GM21576 (cell line): Measurements from ENCODE around the gene ZNRF4.
"Not testable (repeated sequence)": the region's sequence is repeated elsewhere in the genome, so short reads cannot be mapped to it uniquely, and the experiment has no call there.

Experiments used
- ATAC-seq: cut with Tn5 transposase; IDR thresholded peaks from one replicate; pipeline ENCODE4 v1.9.1; 2021; ENCODE audit warnings: mild to moderate bottlenecking, moderate library complexity; ENCODE audit not compliant: unreplicated experiment

The ZNRF4 gene

DNA sequence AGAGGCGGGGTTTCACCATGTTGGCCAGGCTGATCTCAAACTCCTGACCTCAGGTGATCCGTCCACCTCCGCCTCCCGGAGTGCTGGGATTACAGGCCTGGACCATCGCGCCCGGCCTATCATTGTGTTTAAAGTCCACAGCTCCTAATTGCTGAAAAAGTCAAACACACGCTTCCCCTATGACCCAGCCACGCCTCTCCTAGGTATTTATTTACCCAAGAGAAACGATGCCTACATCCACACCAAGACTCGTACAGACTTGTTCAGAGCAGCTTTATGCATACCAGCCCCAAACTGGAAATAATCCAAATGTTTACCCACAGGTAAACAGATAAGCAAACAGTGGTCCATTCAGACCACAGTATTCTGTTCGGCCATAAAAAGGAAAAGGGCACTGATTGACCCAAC is 15.1 kb downstream of the ZNRF4 start:
- no peak for ATAC-seq

DNA sequence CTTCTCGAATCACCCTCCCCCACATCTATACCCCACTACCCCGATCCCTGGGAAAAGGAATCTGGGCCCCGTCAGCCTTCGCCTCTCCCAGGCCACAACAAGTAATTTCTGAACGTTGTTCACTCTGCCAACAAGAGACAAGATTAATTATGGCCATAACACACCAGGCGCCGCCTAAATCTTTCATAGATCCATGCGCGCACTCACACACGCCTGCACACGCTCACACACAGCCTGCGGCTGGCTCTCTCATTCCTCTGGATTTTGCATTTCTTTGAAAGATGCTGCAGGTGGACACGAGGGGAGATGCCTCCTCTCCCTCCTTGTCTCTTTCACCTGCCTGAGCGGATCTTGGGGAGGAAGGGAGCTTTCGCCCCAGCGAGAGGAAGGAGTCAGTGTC is 17.1 kb downstream of the ZNRF4 start:
- ATAC-seq = no peak

DNA sequence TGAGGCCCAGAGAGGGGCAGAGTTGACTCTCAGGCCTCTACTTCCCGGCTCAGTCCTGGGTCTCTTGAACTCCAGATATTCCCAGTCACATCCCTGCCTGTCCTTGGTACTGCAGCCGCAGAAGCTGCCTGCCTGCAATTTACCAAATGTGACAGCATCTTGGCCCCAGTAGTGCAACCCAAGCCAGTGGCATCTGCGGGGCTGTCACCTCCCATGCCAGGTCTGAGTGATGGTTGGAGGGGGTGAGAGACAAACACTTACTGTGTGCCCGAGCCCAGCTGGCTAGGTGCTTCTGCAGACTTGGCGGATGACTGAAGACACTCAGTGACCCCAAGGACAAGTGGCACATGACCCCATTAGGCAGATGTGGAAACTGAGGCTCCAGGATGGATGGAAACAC is 18.4 kb downstream of the ZNRF4 start:
- no peak for ATAC-seq

DNA sequence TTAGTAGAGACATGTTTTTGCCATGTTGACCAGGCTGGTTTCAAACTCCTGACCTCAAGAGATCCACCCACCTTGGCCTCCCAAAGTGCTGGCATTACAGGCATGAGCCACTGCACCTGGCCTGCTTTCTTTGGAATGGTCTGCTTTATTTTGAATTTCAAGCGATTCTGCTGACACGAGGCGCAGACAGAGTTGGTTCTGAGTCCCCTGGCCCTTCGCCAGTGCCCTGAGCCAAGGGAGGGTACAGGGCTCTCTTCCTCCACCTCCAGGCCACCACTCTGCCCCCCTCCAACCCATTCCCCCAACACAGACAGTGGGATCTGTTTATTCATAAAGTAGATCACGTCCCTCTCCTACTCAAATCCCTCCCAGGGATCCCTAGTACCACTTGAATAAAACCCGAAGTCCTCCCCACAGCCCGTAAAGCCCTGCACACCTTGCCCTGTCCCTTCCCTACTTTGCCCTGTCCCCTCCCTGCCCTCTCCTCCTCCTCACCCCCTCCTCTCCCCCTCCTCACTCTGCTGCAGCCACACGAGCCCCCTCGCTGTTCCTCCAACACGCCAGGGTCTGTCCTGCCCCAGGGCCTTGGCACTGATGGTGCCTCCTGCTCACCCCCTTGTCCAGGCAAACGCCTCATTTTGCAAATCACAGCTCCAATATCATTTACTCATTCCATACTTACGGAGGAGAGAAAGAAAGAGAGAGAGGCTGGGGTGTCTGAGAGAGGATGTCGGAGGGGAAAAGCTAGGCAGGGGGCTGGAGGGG is 22.4 kb downstream of the ZNRF4 start:
- ATAC-seq = no peak

DNA sequence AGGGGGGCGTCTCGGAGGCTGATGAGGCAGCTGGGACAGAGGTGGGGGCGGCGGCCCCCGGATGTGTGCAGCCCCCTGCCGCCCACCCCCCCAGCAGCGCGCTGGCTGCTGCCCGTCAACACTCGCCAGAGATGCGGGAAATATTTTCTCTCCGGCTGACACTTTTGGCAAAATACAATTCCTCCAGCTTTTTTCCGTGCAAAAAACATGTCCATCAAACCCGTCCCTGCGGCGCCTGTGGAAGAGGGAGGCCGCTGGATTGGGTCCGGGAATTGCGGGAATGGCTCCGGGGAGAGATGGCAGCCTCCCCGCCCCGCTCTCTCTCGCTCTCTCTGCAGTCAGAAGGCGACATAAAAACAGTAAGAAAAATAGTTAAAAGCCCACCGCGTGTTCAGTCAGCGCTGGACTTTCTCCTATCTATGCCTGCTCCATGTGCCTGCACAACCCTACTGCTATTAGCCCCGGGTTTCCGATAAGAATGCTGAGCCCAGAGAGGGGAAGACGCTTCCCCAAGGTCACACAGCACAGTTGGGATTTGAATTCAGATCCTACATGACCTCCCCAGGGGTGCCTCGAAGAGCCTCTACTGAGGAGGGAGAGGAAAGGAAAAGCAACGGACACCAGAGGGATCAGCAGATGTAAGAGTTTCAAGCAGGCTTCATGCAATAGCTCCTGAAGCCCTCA is 23.2 kb downstream of the ZNRF4 start:
- no peak for ATAC-seq

DNA sequence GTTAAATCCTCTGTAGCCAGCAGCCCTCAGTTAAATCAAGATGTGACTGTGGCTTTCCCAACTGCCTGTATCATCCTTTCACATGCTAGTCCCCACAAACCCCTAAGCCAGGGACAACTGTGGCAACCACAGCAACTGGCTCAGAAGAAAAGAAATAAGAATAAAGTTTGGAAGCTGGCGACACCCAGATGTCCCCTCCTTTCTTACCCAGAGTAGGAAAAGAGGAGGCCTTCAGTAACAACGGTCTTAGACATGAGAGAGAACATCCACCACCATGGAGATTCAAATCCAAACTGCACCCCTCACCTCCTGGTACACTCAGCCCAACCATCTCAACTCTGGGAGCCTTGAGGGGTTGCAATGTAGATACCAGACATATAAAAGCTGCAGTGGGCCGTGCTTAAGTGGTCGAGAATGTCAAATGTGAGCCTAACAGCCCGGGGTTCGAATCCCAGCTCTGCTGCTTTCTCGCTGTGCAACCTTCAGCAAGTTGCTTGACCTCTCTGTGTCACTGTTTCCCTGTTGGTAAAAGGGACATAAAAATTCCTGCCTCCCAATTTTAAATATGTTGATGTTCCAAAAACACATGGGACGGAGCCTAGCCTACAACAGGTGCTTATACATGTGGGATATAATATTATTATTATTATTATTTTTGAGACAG is 23.8 kb downstream of the ZNRF4 start:
- no peak for ATAC-seq

DNA sequence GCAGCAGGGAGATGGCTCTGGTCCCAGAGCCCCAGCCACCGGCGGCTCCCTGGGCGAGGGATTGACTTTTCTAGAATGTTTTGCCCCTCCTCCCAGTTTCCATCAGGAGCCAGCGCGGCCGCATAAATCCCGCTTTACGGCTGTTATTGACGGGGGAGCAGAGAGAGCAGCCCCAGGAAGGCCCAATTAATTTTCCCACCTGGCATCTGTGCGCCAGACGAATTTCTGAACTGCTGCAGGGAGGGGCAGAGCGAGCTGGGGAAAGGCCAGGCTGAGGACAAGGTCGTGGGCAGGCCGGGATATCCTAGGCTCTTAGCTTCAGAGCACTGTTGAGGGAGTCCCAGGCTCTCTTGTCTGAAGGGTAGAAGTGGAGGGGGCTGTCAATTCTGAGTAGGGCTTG is 24.7 kb downstream of the ZNRF4 start:
- ATAC-seq = no peak

DNA sequence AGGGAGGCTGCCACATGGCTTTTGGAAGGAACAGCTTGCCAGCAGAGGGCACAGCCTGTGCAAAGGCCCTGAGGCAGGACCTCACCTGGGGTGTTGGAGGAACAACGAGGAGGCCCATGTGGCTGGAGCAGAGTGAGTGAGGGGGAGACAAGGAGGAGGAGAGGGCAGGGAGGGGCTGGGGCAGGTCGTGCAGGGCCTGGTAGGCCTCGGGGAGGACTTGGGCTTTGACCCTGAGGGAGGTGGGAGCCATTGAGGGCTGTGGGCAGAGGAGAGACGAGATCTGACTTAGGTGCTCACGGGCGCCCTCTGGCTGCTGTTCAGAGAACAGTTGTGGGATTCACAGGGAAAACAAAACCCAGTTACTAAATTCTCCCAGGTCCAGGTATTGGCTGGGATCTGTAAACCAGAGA is 25.2 kb downstream of the ZNRF4 start:
- ATAC-seq = no peak

DNA sequence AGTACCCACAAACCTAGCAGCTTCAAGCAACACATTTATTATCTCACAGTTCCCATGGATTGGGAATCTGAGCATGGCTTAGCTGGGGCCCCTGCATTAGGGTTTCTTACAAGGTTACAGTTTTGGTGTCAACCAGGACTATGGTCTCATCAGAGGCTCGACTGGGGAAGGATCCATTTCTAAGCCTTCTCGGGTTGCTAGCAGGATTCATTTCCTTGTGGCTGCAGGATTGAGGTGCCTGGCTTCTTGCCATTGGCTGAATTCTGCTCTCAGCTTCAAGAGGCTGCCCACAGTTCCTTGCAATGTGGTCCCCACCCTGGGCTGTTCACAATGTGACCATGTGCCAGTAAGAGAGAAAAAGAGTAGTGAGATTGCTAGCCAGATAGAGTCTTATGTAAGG is 26.7 kb downstream of the ZNRF4 start:
- ATAC-seq = no peak

DNA sequence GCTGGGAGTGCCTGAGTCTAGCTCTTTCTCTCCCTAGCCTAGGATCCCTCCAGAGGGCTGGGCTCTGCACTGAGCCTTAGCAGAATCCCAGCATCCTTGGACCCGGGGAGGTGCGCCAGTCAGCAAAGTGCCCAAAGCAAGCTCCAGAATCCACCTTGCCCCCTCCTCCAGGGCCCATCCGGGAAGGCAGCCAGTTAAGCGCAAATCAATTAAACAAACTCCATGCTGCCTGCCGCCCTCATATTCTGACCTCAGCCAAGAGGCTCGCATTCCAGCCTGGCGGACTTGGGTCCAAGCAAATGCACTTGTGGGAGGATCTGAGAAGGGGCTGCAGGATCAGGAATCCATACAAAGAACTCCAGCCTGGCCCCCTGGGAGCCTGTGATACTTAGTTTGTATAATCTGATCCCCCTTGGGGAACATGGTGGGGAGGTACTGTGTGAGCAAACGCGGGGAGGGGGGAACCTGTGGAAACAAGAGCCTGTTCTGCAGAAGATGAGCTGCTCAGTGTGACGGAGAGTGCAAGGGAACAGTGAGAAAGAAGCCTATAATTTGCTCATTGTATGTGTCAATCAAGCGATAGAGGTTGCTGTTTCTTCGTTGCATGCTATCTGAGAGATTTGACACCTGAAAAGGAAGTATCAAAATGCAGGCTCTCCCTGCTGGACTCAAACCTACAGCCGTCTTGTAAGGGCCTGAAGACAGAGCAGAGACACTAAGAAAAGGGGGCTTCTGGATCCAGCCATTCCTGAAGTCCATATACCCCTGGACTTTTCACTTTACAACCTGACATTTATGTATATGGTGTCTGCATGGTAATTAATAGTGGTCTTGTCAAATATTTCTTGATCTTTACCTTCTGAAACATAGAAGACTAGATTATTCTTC is 29.4 kb downstream of the ZNRF4 start:
- ATAC-seq = no peak

DNA sequence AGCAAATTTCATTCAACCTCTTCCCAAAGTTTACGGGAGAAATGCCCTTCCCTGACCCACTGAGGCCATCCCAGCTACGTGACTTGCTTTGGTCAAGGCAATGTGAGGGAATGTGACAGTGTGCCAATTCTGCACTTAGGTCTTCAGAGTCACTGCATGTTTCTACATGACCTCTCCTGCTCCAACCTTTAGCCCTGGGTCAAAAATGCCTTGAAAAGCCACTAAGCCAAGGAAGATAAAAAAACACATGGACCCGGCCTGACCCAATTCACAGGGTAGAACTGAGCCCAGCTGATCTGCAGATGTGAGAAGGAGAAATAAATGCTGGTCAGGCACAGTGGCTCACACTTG is 30.0 kb downstream of the ZNRF4 start:
- no peak for ATAC-seq

DNA sequence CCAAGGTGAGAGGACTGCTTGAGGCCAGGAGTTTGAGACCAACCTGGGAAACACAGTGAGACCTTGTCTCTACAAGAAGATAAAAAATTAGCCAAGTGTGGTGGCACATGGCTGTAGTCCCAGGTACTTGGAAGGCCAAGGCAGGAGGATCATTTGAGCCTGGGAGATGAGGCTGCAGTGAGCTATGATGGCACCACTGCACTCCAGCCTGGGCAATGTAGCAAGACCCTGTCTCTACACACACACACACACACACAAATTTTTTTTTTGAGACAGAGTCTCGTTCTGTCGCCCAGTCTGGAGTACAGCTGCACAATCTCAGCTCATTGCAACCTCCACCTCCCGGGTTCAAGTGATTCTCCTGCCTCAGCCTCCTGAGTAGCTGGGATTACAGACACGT is 30.4 kb downstream of the ZNRF4 start:
- not testable (repeated sequence) for ATAC-seq

DNA sequence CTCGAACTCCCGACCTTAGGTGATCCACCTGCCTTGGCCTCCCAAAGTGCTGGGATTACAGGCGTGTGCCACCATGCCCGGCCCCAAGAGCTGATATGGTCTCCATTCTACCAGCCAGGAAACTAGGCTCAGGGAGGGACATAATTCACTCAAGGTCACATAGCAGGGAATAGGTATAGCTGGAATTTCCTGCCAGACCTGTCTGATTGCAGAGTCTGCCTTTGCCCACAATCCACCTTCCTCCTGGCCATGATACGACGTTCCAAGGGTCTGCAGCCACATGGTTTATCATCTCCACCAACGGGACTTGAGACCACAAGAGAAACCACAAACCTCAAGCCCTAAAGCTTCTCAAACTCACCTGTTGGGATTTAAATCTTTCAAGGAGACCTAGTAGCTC is 32.0 kb downstream of the ZNRF4 start:
- ATAC-seq = no peak

DNA sequence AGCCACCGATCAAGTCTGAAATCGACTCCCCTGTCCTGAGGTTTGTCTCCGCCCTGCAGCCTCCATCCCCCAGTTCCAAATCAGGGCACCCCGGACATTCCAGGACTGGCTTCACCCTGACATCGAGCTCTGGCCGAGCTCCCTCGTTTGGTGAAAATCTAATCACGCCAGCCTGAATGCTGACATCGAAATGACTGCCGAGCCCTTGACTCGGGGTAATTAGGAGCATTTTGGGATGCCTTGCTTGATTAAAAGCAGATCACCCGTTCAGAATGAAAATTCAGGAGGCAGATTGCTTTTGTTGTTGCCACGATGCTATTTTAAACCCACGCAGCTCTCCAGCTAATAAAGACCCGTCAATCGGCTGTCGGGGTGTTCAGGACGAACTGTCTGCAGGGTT is 34.3 kb downstream of the ZNRF4 start:
- ATAC-seq = no peak

DNA sequence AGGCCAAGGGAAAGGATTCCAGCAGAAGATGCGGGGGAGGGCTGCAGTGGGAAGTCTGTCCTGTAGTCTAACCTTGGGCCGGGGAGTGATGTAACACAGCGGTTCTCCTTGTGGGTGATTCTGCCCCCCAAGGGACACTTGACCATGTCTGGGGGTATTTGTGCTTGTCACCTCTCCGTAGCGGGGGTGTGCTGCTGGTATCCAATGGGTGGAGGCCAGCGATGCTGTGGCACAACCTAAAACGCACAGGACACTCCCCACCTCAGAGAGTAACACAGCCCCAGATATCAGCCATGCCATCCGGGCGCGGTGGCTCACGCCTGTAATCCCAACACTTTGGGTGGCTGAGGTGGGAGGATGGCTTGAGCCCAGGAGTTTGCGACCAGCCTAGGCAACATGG is 36.3 kb downstream of the ZNRF4 start:
- no peak for ATAC-seq

DNA sequence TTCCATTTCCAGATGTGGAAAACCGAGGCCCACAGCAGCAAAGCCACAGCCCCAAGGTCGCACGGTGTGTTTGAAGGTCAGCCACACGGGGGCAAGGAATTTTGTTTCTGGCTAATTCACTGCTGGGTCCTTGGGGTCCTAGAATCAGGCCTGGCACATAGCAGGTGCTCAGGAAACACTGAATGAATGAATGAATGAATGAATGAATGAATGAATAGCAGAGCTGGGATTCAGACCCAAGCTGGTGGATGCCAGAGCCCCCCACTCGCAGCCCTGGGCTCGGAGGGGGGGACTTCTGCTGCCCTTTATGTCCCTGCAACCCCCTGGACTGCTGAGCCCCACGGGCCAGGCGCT is 37.0 kb downstream of the ZNRF4 start:
- ATAC-seq = no peak

DNA sequence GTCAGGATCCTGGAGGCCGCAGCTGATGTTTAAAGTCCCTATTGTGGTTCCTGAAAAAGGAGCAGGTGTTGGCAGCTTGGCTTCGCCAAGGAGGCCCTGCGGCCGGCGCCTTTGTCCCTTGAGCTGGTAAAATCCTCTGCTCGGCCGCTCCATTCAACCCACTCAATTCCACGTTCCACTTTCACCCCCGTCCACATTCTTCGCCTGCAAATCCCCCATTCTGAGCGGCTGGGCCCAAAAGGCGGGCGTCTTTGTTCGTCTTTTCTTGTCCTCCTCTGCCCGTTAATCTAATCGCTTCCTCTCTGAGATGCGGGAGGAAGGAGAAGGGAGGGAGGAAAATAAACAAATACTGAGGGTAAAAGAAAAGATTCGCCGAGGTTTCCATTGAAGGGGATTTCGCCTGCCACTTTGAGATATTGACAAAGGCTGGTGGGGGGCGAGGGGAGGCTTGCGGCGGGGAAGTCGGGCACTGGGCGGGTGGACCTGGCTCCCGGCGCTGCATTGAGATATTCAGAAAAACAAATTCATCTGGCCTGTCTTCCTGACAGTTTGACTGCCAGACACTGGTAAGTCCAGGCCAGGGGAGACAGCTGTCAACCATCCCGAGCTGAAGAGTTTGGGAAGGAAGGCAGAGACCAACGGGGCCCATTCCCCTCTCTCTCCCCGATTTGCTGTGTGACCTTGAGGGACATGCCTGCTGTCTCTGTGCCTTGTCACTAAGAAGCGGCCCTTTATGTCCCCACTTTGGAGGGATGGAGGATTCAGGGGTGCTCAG is 37.6 kb downstream of the ZNRF4 start:
- ATAC-seq = no peak

DNA sequence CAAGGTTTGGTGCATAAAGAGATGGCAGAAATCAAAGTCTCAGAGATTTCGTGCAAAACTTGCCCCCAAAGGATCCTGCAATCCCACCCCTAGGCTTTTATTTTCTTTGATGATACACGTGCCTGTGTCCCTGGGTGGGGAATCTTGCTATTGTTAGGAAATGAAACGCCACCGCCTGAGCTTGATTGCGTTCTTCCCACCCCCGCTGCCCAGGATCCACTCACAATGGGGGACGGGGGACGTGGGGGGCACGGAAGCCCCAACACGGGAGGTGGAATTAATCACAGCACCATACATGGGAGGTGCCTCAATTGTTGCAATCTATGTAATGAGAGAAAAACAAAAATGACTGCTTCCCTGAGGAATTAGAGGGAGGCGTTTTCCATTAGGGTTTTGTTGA is 39.6 kb downstream of the ZNRF4 start:
- ATAC-seq = no peak

DNA sequence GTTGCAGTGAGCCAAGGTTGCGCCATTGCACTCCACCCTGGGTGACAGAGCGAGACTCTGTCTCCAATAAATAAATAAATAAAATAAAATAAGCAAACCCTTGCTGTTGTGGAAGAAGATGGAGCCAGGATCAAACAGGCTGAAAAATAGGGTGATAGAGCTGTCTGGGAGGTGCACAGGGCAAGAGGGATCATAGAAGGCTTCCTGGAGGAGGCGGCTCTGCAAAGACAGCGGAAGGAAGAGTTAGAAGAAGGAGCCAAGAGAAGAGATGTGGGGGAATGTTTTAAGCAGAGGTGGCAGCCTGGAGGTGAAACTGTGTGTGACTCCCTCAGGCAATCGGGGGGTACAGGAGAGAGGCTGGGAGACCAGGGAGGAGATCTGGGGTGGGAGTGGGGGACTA is 40.6 kb downstream of the ZNRF4 start:
- no peak for ATAC-seq

DNA sequence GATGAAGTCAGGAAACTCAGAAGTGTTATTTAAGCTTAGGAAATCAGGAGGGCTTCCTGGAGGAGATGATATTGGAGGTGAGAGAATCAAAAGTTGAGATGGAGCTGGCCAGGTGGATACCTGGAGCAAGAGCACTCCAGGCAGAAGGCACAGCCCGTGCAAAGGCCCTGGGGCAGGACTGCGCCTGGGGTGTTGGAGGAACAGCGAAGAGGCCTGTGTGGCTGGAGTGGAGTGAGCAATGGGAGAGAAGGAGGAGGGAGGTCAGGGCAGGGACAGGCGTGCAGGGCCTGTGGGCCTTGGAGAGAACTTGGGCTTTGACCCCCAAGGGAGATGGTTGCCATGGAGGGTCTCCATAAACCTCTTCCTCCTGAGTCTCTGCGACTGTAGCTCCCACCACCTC is 42.1 kb downstream of the ZNRF4 start:
- no peak for ATAC-seq
